Measurements from ENCODE around the gene YOD1. TPM values are rescaled to one million over a fixed set of nuclear protein-coding genes. Genes with fewer than 3 reads are reported as not detected.

YOD1 gene
- total RNA-seq, 2 donors from 2014 or later, result 3.4 to 5.9 TPM

DNA sequence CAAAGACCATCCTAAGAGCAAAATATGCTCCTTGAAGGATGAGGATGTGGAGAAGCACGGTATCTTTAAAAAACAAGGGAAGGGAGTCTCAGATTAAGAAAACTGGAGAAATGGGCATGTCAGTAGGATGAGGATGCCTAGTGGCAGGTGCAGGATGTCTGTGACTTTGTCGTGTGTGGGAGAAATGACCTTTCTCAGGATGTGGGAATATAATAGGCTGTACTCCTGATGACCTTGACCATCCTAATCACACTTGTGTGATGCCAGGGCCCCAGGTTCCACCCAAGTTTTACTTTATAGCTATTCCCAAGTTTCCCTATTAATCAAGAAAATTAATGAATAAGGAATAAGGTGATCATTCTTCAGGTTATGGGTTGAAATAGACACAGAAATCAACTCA lies 31.3 kb downstream of the YOD1 start:
- DNase-seq (no peak), ATAC-seq (no peak)
- intact Hi-C loops (cut with DNase I), result no loop called here

GRCh38 chr1:207019161-207019560 lies 31.8 kb downstream of the YOD1 start:
- intact Hi-C loops (cut with DNase I), result no loop called here
- ATAC-seq (no peak), DNase-seq (no peak)

GRCh38 chr1:207018707-207019106 lies 32.3 kb downstream of the YOD1 start:
- no peak for DNase-seq
- ATAC-seq, result no peak
- intact Hi-C loops (cut with DNase I), result no loop called here

DNA sequence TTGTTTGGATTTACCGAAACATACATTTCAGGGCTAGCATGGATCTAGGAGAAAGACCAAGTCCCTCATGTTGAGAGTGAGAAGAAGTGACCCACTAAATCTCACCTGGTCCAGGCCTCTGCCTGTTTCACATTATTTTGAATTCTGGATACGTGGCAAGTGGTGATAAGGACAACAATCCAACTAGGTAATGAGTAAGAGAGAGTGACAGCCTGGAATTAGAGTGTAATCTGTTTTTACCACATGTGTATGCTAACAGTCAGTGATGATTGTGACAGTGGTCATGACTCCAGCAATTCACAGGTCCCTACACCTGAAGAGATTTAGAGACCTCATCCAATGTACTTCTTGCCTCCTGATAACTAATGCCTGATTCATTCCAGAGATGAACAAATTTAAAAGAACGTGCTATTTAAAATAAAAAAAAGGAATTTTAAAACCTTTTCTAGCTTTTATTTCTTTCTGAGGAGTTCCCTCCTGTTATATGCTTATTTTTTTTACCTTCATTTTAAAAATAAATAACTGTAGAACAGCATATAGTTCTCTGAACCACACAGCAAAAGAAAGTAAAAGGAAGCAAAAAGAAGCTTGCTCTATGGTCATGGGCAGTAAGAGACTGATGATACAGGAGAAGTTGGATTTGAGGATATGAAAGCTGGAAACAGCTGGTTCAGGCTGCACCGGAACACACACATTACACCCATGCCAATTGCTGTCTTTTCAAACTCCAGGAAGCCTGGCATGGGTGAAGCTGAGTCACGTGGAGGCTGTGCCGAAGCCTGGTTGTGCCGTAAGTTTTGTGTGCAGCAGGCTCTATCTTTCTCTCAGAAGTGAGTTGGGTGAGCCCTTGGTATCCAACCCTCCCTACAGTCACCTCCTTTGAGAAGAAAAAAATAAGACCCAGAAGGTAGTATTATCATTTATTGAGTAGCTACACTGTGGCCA lies 33.1 kb downstream of the YOD1 start:
- intact Hi-C loops (cut with DNase I), result no loop called here
- no peak for DNase-seq
- ATAC-seq, result peak; percentile 42 to 62

DNA sequence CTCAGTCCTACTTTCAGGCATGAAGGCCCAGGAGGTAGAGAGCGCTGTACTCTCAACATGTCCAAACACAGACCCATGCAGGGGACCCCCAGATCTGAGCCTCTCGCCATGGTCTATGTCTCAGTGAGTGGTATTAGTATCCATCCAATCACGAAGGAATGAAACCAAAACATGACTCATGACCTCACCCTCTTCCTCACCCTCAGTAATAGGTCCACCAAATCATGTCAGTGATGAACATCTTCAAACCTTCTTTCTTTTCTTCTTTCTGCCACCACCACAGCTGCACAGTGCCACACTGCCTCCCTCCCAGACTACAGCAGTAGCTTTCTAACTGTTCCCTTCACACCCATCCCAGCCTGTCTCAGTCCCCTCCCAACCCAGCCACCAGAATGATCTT lies 35.2 kb downstream of the YOD1 start:
- intact Hi-C loops (cut with DNase I), result no loop called here
- ATAC-seq (no peak), DNase-seq (no peak)

- intact Hi-C loops (cut with DNase I), result no loop called here
- no peak for DNase-seq
- no peak for ATAC-seq
These were observed 36.3 kb downstream of the YOD1 start for GRCh38 chr1:207014728-207015127.

DNA sequence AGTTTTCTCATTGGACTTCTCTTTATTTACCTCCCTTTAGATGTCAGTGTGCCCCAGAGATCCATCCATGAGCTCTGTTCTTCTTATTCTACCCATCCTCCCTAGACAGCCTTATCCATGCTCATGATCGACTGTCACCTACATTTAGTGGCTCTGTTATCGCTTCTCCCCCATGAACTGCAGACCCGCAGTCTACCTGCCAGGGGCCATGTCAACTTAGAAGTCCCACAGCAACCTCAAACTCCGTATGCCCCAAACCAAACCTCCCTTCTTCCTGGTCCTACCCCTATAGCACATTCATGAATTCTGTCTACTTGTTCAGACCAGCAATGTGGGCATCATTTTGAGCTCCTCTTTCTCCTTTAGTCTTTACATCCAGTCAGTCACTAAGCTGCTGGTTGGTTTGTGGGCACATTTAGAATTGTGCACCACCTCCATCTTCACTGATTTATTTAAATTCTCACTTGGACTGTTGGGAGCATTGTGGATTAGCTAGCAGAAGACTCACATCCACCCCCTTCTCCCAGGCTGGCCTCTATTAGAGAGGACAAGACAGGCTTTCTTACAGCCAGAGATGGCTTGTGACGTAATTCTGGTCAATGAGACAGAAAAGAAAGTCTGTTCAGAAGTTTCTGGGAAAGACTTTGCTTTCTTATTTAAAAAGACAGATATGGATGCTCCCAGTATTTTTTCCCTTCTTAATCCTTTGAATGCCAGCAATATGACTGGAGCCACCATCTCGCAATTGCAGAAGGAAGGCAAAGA lies 37.5 kb downstream of the YOD1 start:
- DNase-seq, result no peak
- intact Hi-C loops (cut with DNase I), result no loop called here
- ATAC-seq, result no peak

- ATAC-seq (no peak), DNase-seq (no peak)
- intact Hi-C loops (cut with DNase I), result no loop called here
These were observed 40.3 kb downstream of the YOD1 start for GRCh38 chr1:207010726-207011125.

DNA sequence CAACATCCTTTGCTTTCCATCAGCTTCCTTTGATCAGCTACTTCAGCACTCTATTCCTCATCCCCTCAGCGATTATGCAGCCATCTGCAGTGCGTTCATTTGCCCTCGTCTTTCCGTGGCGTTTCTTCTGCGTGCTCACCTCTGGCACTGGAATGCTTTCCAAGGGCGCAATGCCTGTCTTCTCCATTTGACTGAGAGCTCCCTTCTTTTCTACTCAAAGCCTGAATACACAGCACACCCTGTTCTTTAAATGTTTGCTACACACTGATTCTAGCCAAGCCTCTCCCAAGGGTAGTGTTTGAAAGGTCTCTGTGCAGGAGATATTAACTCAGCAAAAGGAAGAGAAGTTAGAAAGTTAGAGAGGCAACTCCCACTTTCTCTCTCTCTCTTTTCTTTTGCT lies 41.1 kb downstream of the YOD1 start:
- ATAC-seq (no peak), DNase-seq (no peak)
- intact Hi-C loops (cut with DNase I), result no loop called here

- ATAC-seq (no peak), DNase-seq (no peak)
- intact Hi-C loops (cut with DNase I), result no loop called here
These were observed 41.7 kb downstream of the YOD1 start for GRCh38 chr1:207009182-207009850.

- DNase-seq, result no peak
- peak in 1 of 2 donors; percentile 26 for ATAC-seq
- intact Hi-C loops (cut with DNase I), result no loop called here
These were observed 43.5 kb downstream of the YOD1 start for GRCh38 chr1:207007352-207008033.

DNA sequence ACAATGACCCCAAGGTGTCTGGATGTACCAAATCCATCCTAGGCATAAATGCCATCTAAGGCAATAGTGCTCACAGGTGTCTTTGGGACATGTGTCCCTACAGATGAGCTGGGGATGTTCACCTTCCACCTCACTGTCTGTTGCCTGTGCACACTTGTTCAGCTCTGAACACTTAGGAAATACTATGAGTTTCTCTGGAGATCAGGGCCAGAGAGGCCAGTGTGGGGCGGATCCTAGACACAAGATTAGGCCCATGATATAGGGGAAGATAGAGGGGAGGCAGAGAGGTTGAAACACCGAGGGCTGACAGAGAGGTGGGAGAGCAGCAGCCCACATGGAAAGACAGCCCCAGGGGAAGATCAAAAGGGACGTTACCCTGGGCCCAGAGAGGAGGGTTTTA lies 44.1 kb downstream of the YOD1 start:
- intact Hi-C loops (cut with DNase I), result no loop called here
- DNase-seq (no peak), ATAC-seq (no peak)

DNA sequence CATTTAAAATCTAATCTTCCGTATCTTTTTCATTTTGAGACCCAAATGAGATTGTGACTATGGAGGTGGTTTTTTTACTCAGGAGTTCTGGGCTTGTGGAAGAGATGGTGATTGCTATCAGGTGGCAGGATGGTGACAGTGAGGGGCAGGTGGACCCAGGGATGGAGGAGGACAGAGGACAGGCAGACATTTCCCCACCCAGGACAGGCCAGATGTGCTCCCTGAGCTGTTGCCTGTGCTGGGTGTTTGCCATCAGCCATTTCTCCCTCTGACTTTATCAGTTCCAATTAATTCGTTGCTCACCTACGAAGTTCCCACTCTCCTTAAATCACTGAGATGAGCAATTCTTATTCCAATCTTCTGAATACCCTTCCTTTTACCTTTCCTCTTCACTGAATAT lies 44.9 kb downstream of the YOD1 start:
- intact Hi-C loops (cut with DNase I), result no loop called here
- DNase-seq (no peak), ATAC-seq (no peak)

GRCh38 chr1:207004931-207005830 lies 45.8 kb downstream of the YOD1 start:
- ATAC-seq (peak; percentile 74 to 79), DNase-seq (peak; percentile 47)
- intact Hi-C loops (cut with DNase I), result no loop called here

DNA sequence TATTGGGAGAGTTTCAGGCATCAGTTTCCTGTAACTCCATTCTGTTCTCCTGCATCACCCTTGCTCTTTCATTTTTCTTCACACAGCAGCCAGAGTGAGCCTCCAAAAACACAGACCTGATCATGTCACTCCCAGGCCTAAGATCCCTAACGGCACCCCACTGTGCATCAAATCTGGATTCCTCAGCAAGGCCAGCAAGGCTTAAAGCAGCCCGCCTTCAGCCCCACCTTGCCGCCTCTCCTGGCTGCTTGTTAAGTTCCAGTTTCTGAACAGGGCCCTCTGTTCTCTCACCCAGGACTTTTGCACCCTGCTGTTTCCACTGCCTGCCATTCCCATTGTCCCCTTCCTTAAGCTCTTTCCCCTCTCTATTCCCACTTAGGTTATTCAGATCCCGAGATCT lies 47.8 kb downstream of the YOD1 start:
- ATAC-seq, result no peak
- no peak for DNase-seq
- intact Hi-C loops (cut with DNase I), result no loop called here

- ATAC-seq (no peak), DNase-seq (no peak)
- intact Hi-C loops (cut with DNase I), result no loop called here
These were observed 48.3 kb downstream of the YOD1 start for GRCh38 chr1:207002724-207003146.

GRCh38 chr1:207001492-207002245 lies 49.3 kb downstream of the YOD1 start:
- DNase-seq (no peak), ATAC-seq (no peak)
- intact Hi-C loops (cut with DNase I), result no loop called here
